B cell (primary cell): ENCODE data around the gene DDX60. TPM values are rescaled to one million over a fixed set of nuclear protein-coding genes. Genes with fewer than 3 reads are reported as not detected.

Experiments
- ATAC-seq: fragments of 200-7000 bp; cut with Tn5 transposase; one replicate; pipeline ENCODE4 v1.10.0; 2021; ENCODE audit warnings: low read depth, mild to moderate bottlenecking, moderate number of reproducible peaks, moderate library complexity
- CTCF ChIA-PET: fragments of 350-600 bp; sonication (Branson Sonifier 250); formaldehyde crosslinking; loops from one replicate; lab custom pipeline; 2021; ENCODE audit warnings: antibody characterized with exemption, inconsistent platforms; lab: Charles Lee
- POLR2A ChIA-PET: fragments of 350-600 bp; sonication (Branson Sonifier 250); formaldehyde crosslinking; loops from one replicate; lab custom pipeline; 2021; ENCODE audit warnings: antibody characterized with exemption; lab: Charles Lee
- DNase-seq: peaks from one replicate; pipeline ENCODE4 v3.0.0; 2013
- H2AFZ ChIP-seq: 2 replicates; pipeline ENCODE4 v1.6.1; 2012; ENCODE audit warnings: mild to moderate bottlenecking, low read depth, low read length; ENCODE audit not compliant: insufficient read depth, poor library complexity, severe bottlenecking
- H3K27ac ChIP-seq, 2 donors: 1 replicate in 1 of 2; 2 replicates in 1 of 2; pipeline ENCODE4 v1.5.1; 2012 to 2013; ENCODE audit warnings: low read length in 2 of 2, mild to moderate bottlenecking in 2 of 2, moderate library complexity in 1 of 2
- H3K27me3 ChIP-seq, 4 experiments: fragments of 200-600 bp in 1 of 4; sonication (generic) in 1 of 4; replicated peaks in 1 of 4; 1 replicate in 2 of 4; 2 replicates in 2 of 4; pipeline versions ENCODE4 v1.6.1 to v1.7.0; 2013 to 2016; ENCODE audit warnings: low read length in 3 of 4, mild to moderate bottlenecking in 2 of 4, mixed read lengths in 1 of 4, moderate library complexity in 1 of 4; ENCODE audit not compliant: insufficient read depth in 4 of 4, control insufficient read depth in 3 of 4; ENCODE audit errors: control extremely low read depth in 1 of 4
- H3K36me3 ChIP-seq, 2 experiments: replicated peaks in 1 of 2; 1 replicate in 1 of 2; 2 replicates in 1 of 2; pipeline versions ENCODE4 v1.6.1 to v1.7.1; 2013; ENCODE audit warnings: low read length in 1 of 2; ENCODE audit not compliant: insufficient read depth in 2 of 2, control insufficient read depth in 1 of 2; ENCODE audit errors: control extremely low read depth in 1 of 2, extremely low read depth in 1 of 2
- H3K4me1 ChIP-seq, 2 donors: fragments of 200-600 bp in 1 of 2; sonication (generic) in 1 of 2; 1 replicate in 1 of 2; 2 replicates in 1 of 2; pipeline versions ENCODE4 v1.5.1 to v1.6.1; 2013 to 2017; ENCODE audit warnings: low read length in 2 of 2; ENCODE audit not compliant: control insufficient read depth in 2 of 2, insufficient read depth in 2 of 2
- H3K4me2 ChIP-seq: replicated peaks from 2 replicates; pipeline ENCODE3; 2012; ENCODE audit warnings: mild to moderate bottlenecking, low read depth, low read length; ENCODE audit not compliant: poor library complexity, severe bottlenecking
- H3K4me3 ChIP-seq, 5 experiments: fragments of 200-600 bp in 1 of 5; sonication (generic) in 1 of 5; 1 replicate in 3 of 5; 2 replicates in 2 of 5; pipeline versions ENCODE4 v1.5.1 to v1.7.0; 2011 to 2016; ENCODE audit warnings: low read length in 4 of 5, mild to moderate bottlenecking in 4 of 5, low read depth in 2 of 5, control low read depth in 1 of 5, moderate library complexity in 1 of 5; ENCODE audit not compliant: insufficient read depth in 1 of 5; ENCODE audit errors: control extremely low read depth in 1 of 5, extremely low read depth in 1 of 5
- H3K79me2 ChIP-seq: fragments of 200-600 bp; sonication (generic); one replicate; pipeline ENCODE4 v1.6.0; 2016; ENCODE audit warnings: low read length; ENCODE audit not compliant: control insufficient read depth, insufficient read depth
- H3K9ac ChIP-seq: fragments of 200-600 bp; sonication (generic); 2 replicates; pipeline ENCODE4 v1.6.1; 2017; ENCODE audit warnings: mild to moderate bottlenecking, low read length, moderate library complexity
- H3K9me3 ChIP-seq, 3 donors: one replicate each; pipeline versions ENCODE4 v1.6.1 to v1.7.1; 2013; ENCODE audit warnings: low read length in 2 of 3; ENCODE audit not compliant: control insufficient read depth in 2 of 3, insufficient read depth in 1 of 3; ENCODE audit errors: control extremely low read depth in 1 of 3
- H4K20me1 ChIP-seq: 2 replicates; pipeline ENCODE4 v1.6.0; 2012; ENCODE audit warnings: mild to moderate bottlenecking, low read length; ENCODE audit not compliant: insufficient read depth, control insufficient read depth, poor library complexity, severe bottlenecking
- H3K27ac Mint-ChIP-seq: one replicate; pipeline ENCODE4 v1.8.0; 2021; ENCODE audit warnings: mixed read lengths
- H3K27me3 Mint-ChIP-seq: one replicate; pipeline ENCODE4 v1.8.0; 2021; ENCODE audit warnings: mixed read lengths
- H3K4me1 Mint-ChIP-seq: one replicate; pipeline ENCODE4 v1.8.0; 2021; ENCODE audit warnings: mixed read lengths
- H3K4me3 Mint-ChIP-seq: one replicate; pipeline ENCODE4 v1.8.0; 2021; ENCODE audit warnings: mixed read lengths
- H3K9me3 Mint-ChIP-seq: one replicate; pipeline ENCODE4 v1.8.0; 2022; ENCODE audit warnings: mixed read lengths; ENCODE audit not compliant: insufficient read depth
- EZH2 ChIP-seq: IDR thresholded peaks from 2 replicates; pipeline ENCODE4 v1.6.1; 2012; ENCODE audit warnings: borderline replicate concordance, low read depth, mild to moderate bottlenecking, moderate library complexity, low read length; ENCODE audit not compliant: insufficient read depth, poor library complexity, severe bottlenecking
- WGBS: methylation state at CpG from one replicate; pipeline ENCODE4 v1.1.5; 2013; ENCODE audit warnings: missing lambda C conversion rate; ENCODE audit not compliant: insufficient coverage; 5-methylcytosine and 5-hydroxymethylcytosine counted together
- intact Hi-C: fragments of 100-400 bp; cut with micrococcal nuclease; formaldehyde crosslinking; loops from one replicate; pipeline ENCODE4 v1.10.0; 2022
- polyA plus RNA-seq: library from polyadenylated mRNA; depleted of rRNA; stranded (reverse); fragments of >200 nt; gene quantifications from 2 replicates; pipeline ENCODE4 v1.2.3, GENCODE V29; 2012
- total RNA-seq, 2 donors: library from RNA; stranded (reverse); fragments of 120-200 nt in 1 of 2; gene quantifications; 1 replicate in 1 of 2; 2 replicates in 1 of 2; pipeline versions ENCODE4 v1.2.3 to v1.2.4, GENCODE V29; 2013 to 2022
- TF ChIP-seq, protein P1 (sequence below): fragments of 200-600 bp; IDR thresholded peaks from one replicate; pipeline ENCODE4 v1.8.0; 2022; ENCODE audit warnings: antibody characterized with exemption, mild to moderate bottlenecking

DDX60 gene
- total and polyA plus RNA-seq, 2 donors (not counting 1 experiment from before 2014, with no cell fraction given): 7.0 to 21.3 TPM

DNA sequence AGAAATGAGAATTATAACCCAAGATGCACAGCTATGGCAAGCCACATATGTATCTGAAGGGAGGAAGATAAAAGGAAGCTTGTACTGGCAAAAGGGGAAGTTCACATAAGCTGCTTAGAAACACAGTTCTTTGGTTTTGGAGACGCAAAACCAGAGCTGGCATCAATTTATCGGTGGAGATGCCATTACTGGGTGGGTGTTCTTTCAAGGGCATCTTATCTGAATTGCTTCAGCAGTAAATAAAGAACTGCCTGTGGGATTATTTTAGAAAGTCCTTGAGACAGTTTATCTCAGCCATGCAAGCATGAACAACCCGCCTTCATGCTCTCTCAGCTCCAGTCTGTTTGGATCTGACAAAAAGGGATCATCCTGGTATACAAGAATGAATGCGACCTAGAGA, 60.8 kb downstream of the DDX60 start:
- no peak for TF ChIP-seq EZH2
- TF ChIP-seq, protein P1, sequence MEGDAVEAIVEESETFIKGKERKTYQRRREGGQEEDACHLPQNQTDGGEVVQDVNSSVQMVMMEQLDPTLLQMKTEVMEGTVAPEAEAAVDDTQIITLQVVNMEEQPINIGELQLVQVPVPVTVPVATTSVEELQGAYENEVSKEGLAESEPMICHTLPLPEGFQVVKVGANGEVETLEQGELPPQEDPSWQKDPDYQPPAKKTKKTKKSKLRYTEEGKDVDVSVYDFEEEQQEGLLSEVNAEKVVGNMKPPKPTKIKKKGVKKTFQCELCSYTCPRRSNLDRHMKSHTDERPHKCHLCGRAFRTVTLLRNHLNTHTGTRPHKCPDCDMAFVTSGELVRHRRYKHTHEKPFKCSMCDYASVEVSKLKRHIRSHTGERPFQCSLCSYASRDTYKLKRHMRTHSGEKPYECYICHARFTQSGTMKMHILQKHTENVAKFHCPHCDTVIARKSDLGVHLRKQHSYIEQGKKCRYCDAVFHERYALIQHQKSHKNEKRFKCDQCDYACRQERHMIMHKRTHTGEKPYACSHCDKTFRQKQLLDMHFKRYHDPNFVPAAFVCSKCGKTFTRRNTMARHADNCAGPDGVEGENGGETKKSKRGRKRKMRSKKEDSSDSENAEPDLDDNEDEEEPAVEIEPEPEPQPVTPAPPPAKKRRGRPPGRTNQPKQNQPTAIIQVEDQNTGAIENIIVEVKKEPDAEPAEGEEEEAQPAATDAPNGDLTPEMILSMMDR: no peak
- no peak for ATAC-seq
- Mint-ChIP-seq H3K27me3 (no peaks in the 10 kb centered on the region), H3K27ac (no peak overlapping the region), H3K4me1 (peaks cover 10% of the 10 kb centered on the region), H3K4me3 (no peak overlapping the region), H3K9me3 (no peaks in the 10 kb centered on the region)
- Histone ChIP-seq H3K79me2 (no peaks in the 10 kb centered on the region), H3K9ac (no peak overlapping the region), H4K20me1 (no peaks in the 10 kb centered on the region), H3K4me2 (no peak overlapping the region), H3K4me3 (no peak overlapping the region), H3K27me3 (no peaks in the 10 kb centered on the region), H3K4me1 (peaks cover 0 to 4% of the 10 kb centered on the region in 2 donors), H3K36me3 (peaks cover 1 to 19% of the 10 kb centered on the region in 2 experiments), H3K27ac (no peak overlapping the region), H3K9me3 (no peaks in the 10 kb centered on the region), H2AFZ (no peak overlapping the region)
- CTCF ChIA-PET: no interaction called here
- WGBS: 23% methylated on average over 2 of the region's 4 CpGs
- intact Hi-C loops: no loop called here
- DNase-seq: peak; percentile 6
- POLR2A ChIA-PET: no interaction called here

DNA sequence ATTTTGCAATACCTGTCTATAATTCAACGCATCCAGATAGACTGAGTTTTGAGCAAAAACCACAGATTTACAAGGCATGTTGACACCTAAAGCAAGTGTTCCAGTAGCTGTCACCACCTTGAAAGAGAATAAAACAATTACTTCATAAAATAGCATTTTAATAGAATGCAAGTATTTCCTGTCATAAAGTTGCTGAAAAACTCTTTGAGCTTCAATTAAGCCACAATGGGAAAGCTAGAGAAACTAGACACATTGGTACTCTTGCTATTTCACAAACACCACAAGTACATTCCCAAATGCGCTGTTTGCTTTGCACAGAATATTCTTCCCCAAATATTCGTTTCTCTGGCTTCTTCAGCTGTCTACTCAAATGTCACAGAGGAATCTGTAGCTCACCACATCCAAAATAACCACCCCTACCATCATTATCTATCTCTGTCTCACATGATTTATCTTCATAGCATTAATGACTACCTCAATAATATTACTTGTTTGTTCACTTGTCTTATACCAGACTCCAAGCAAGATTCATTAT, 70.3 kb downstream of the DDX60 start:
- no peak overlapping the region for H3K27ac ChIP-seq
- CTCF ChIA-PET: no interaction called here
- H3K4me3 ChIP-seq: no peak overlapping the region
- intact Hi-C loops: no loop called here
- H3K27me3 ChIP-seq: no peaks in the 10 kb centered on the region
- H2AFZ ChIP-seq: no peak overlapping the region
- H3K4me1 ChIP-seq: no peaks in the 10 kb centered on the region
- H3K27me3 Mint-ChIP-seq: no peaks in the 10 kb centered on the region
- H3K9me3 Mint-ChIP-seq: no peaks in the 10 kb centered on the region
- no peak overlapping the region for H3K4me3 Mint-ChIP-seq
- H3K9me3 ChIP-seq: peaks cover 0 to 6% (median 2%) of the 10 kb centered on the region in 3 donors
- no peaks in the 10 kb centered on the region for H3K4me1 Mint-ChIP-seq
- no peaks in the 10 kb centered on the region for H3K79me2 ChIP-seq
- H3K27ac Mint-ChIP-seq: no peak overlapping the region
- H3K4me2 ChIP-seq: no peak overlapping the region
- WGBS: 82% methylated on average over 3 of the region's 3 CpGs
- ATAC-seq: no peak
- POLR2A ChIA-PET: no interaction called here
- H3K36me3 ChIP-seq: peaks cover 21 to 36% of the 10 kb centered on the region in 2 experiments
- DNase-seq: no peak
- TF ChIP-seq EZH2: no peak
- TF ChIP-seq, protein P1: no peak
- no peak overlapping the region for H3K9ac ChIP-seq
- no peaks in the 10 kb centered on the region for H4K20me1 ChIP-seq
